Right atrium auricular region (tissue), 2 donors: ENCODE measurements around the gene MCF2L2. TPM values are rescaled to one million over a fixed set of nuclear protein-coding genes. Genes with fewer than 3 reads are reported as not detected.
"Not testable (repeated sequence)": the region's sequence is repeated elsewhere in the genome, so short reads cannot be mapped to it uniquely, and the experiment has no call there.

Experiments used
- DNase-seq: peaks from one replicate; pipeline ENCODE4 v3.0.0-alpha.2; 2019; ENCODE audit warnings: low spot score
- H3K27ac ChIP-seq, 2 donors: fragments of 200-600 bp; sonication (generic); 1 replicate in 1 of 2; 2 replicates in 1 of 2; pipeline ENCODE4 v1.5.1; 2016 to 2019
- H3K27me3 ChIP-seq, 2 donors: fragments of 200-600 bp; sonication (generic); one replicate each; pipeline versions ENCODE4 v1.5.1 to v1.6.0; 2017 to 2019
- H3K36me3 ChIP-seq: fragments of 200-600 bp; sonication (generic); one replicate; pipeline ENCODE4 v1.5.1; 2016
- H3K4me1 ChIP-seq, 2 donors: fragments of 200-600 bp; sonication (generic); one replicate each; pipeline versions ENCODE4 v1.5.1 to v1.6.0; 2017 to 2019
- H3K4me3 ChIP-seq, 2 donors: fragments of 200-600 bp; sonication (generic); 1 replicate in 1 of 2; 2 replicates in 1 of 2; pipeline ENCODE4 v1.5.1; 2017 to 2019; ENCODE audit warnings: mild to moderate bottlenecking in 1 of 2, moderate library complexity in 1 of 2
- H3K9me3 ChIP-seq, 2 donors: fragments of 200-600 bp; sonication (generic); one replicate each; pipeline ENCODE4 v1.5.1; 2019
- total RNA-seq, 2 donors: library from RNA; depleted of rRNA; stranded (reverse); fragments of >200 nt; gene quantifications; one replicate each; pipeline ENCODE4 v1.1.0, GENCODE V29; 2016
- TF ChIP-seq, protein P1 (sequence below), 2 donors: fragments of 200-600 bp; sonication (generic); IDR thresholded peaks; one replicate each; pipeline ENCODE4 v1.5.1; 2019; ENCODE audit warnings: antibody characterized with exemption in 2 of 2

The MCF2L2 gene
- total RNA-seq, 2 donors from 2014 or later: 0.08 TPM; not detected in 1

GRCh38 chr3:183239046-183239445, 189.4 kb downstream of the MCF2L2 start:
- Histone ChIP-seq H3K9me3 (peaks cover 0 to 9% of the 10 kb centered on the region in 2 donors), H3K27me3 (no peaks in the 10 kb centered on the region), H3K4me3 (no peak overlapping the region), H3K36me3 (no peaks in the 10 kb centered on the region), H3K27ac (no peak overlapping the region), H3K4me1 (no peaks in the 10 kb centered on the region)
- no peak for DNase-seq
- TF ChIP-seq, protein P1, sequence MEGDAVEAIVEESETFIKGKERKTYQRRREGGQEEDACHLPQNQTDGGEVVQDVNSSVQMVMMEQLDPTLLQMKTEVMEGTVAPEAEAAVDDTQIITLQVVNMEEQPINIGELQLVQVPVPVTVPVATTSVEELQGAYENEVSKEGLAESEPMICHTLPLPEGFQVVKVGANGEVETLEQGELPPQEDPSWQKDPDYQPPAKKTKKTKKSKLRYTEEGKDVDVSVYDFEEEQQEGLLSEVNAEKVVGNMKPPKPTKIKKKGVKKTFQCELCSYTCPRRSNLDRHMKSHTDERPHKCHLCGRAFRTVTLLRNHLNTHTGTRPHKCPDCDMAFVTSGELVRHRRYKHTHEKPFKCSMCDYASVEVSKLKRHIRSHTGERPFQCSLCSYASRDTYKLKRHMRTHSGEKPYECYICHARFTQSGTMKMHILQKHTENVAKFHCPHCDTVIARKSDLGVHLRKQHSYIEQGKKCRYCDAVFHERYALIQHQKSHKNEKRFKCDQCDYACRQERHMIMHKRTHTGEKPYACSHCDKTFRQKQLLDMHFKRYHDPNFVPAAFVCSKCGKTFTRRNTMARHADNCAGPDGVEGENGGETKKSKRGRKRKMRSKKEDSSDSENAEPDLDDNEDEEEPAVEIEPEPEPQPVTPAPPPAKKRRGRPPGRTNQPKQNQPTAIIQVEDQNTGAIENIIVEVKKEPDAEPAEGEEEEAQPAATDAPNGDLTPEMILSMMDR (IDR thresholded peaks at IDR 0.05): no peak

DNA sequence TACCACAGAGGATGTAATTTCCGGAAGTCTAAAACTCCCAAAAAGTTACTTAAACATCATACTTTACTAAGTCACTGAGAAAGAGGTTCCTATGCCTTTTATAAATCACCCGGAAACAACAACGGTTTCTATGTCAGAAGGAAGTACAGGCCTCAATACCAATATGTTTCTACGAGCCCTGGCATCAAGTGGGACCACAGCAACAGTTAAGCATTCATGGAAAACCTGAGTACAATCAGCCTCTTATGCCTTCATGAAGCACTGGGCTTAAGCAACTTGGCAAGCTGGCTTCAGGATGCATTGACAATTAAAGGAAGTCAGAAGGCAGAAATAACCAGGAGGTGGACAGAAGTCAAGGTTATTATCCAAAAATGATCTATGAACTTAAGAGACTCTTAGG, 194.5 kb downstream of the MCF2L2 start:
- TF ChIP-seq, protein P1 (IDR thresholded peaks at IDR 0.05): no peak
- no peak overlapping the region for H3K4me3 ChIP-seq
- H3K9me3 ChIP-seq: no peaks in the 10 kb centered on the region
- H3K27ac ChIP-seq: no peak overlapping the region
- H3K36me3 ChIP-seq: no peaks in the 10 kb centered on the region
- DNase-seq: no peak
- H3K4me1 ChIP-seq: no peaks in the 10 kb centered on the region
- H3K27me3 ChIP-seq: no peaks in the 10 kb centered on the region

DNA sequence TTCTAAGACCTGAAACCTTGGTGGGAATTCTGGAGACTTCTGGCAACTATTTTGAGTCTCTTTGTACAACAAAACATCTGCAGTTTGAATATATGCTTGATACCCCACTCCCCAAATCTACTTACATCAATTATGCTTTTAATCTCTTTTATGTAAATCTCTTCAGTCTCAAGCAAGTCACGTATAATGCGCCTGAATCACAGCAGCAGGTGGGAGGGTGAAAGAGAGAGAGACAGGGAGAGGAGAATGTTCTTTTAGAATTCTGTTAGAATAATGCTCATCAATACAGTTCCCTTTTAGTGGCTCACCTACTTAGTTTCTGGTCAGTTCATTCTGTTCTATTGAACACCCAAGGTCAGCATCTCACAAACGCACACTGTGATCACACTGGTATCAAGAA, 197.6 kb downstream of the MCF2L2 start:
- no peaks in the 10 kb centered on the region for H3K9me3 ChIP-seq
- no peak overlapping the region for H3K27ac ChIP-seq
- TF ChIP-seq, protein P1 (IDR thresholded peaks at IDR 0.05): no peak
- no peak overlapping the region for H3K4me3 ChIP-seq
- no peak for DNase-seq
- H3K27me3 ChIP-seq: no peaks in the 10 kb centered on the region
- H3K36me3 ChIP-seq: no peaks in the 10 kb centered on the region
- no peaks in the 10 kb centered on the region for H3K4me1 ChIP-seq

DNA sequence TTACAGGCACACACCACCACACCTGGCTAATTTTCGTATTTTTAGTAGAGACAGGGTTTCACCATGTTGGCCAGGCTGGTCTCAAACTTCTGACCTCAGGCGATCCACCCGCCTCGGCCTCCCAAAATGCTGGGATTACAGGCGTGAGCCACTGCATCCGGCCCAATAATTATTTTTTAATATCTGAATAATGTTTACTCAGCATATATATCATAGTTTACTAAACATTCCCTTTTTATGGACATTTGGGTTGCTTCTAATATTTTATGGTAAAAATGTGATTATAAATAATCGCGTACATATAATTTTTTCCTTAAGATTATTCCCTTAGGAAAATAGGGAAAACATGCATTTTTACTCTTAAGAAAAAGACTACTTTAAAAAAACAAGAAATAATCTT, 198.2 kb downstream of the MCF2L2 start:
- not testable (repeated sequence) for H3K36me3 ChIP-seq, H3K4me1 ChIP-seq, H3K27ac ChIP-seq, H3K4me3 ChIP-seq, H3K9me3 ChIP-seq, DNase-seq, H3K27me3 ChIP-seq

DNA sequence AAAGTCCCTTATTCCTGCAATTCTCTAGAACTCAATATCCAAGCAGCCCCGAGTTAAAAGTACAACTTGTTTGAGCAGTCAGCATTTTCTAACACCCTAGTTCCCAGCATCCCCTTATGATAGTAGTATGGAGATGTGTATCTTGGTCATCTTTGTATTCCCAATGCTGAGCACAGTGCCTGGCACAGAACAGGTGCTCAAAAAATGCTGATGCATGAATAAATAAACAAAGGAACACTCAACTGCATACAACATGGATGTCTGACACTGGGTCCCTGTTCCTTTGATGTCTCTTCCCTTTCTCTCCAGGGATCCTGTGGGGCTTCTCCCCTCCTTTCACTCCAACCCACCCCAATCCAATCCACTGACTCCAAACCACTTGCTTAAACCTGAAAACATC, 199.2 kb downstream of the MCF2L2 start:
- no peaks in the 10 kb centered on the region for H3K4me1 ChIP-seq
- no peaks in the 10 kb centered on the region for H3K27me3 ChIP-seq
- H3K36me3 ChIP-seq: no peaks in the 10 kb centered on the region
- no peak for DNase-seq
- no peaks in the 10 kb centered on the region for H3K9me3 ChIP-seq
- TF ChIP-seq, protein P1 (IDR thresholded peaks at IDR 0.05): no peak
- no peak overlapping the region for H3K4me3 ChIP-seq
- no peak overlapping the region for H3K27ac ChIP-seq

DNA sequence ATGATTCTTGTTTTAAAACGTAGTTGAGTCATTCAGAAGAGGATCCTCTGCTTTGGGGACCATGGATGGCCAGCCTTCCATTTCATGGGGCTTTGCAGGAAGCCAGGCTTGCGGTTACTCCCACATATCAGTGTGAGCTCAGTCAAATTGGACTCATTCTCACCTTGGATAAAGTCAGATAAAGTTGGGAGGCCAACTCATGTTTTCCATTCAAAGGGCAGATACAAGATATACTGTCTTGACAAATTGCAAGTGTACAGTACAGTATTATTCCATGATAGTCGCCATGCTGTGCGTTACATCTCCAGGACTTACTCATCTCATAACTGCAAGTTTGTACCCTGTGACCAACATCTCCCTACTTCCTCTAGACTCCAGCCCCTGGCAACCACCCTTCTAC, 200.8 kb downstream of the MCF2L2 start:
- TF ChIP-seq, protein P1 (IDR thresholded peaks at IDR 0.05): no peak
- Histone ChIP-seq H3K36me3 (no peaks in the 10 kb centered on the region), H3K27ac (no peak overlapping the region), H3K4me1 (no peaks in the 10 kb centered on the region), H3K27me3 (no peaks in the 10 kb centered on the region), H3K4me3 (no peak overlapping the region), H3K9me3 (no peaks in the 10 kb centered on the region)
- no peak for DNase-seq
